HG03469 (cell line): ENCODE data around the gene CEP85L.
A peak's percentile ranks its signal among the peaks of the same experiment; 100 is the strongest.

Experiments used
- ATAC-seq: cut with Tn5 transposase; IDR thresholded peaks from one replicate; pipeline ENCODE4 v1.9.1; 2021; ENCODE audit warnings: mild to moderate bottlenecking, moderate library complexity, moderate number of reproducible peaks; ENCODE audit not compliant: unreplicated experiment

The CEP85L gene

GRCh38 chr6:118580585-118581419 is 70.6 kb downstream of the CEP85L start:
- ATAC-seq: peak; percentile 58

- ATAC-seq: no peak
Observed at GRCh38 chr6:118579786-118580185, 71.6 kb downstream of the CEP85L start.

GRCh38 chr6:118578617-118579016 is 72.8 kb downstream of the CEP85L start:
- no peak for ATAC-seq

GRCh38 chr6:118577972-118578371 is 73.4 kb downstream of the CEP85L start:
- no peak for ATAC-seq

- no peak for ATAC-seq
Observed at GRCh38 chr6:118574051-118574865, 77.1 kb downstream of the CEP85L start.

GRCh38 chr6:118571121-118571520 is 80.3 kb downstream of the CEP85L start:
- ATAC-seq: no peak

GRCh38 chr6:118569498-118569897 is 81.9 kb downstream of the CEP85L start:
- ATAC-seq: no peak

GRCh38 chr6:118567974-118568373 is 83.4 kb downstream of the CEP85L start:
- no peak for ATAC-seq

- peak; percentile 99 for ATAC-seq
Observed at GRCh38 chr6:118565311-118565960, 86.0 kb downstream of the CEP85L start.

- ATAC-seq: no peak
Observed at GRCh38 chr6:118562959-118563358, 88.4 kb downstream of the CEP85L start.

- ATAC-seq: no peak
Observed at GRCh38 chr6:118562248-118562647, 89.1 kb downstream of the CEP85L start.

- ATAC-seq: peak; percentile 60
Observed at GRCh38 chr6:118559659-118560058, 91.7 kb downstream of the CEP85L start.

- ATAC-seq: no peak
Observed at GRCh38 chr6:118558464-118559217, 92.8 kb downstream of the CEP85L start.

GRCh38 chr6:118554698-118555097 is 96.7 kb downstream of the CEP85L start:
- ATAC-seq: no peak

- ATAC-seq: no peak
Observed at GRCh38 chr6:118553132-118553531, 98.3 kb downstream of the CEP85L start.

GRCh38 chr6:118551063-118552053 is 100.0 kb downstream of the CEP85L start:
- ATAC-seq: peak; percentile 89

- ATAC-seq: no peak
Observed at GRCh38 chr6:118548613-118549012, 102.8 kb downstream of the CEP85L start.

- ATAC-seq: no peak
Observed at GRCh38 chr6:118548136-118548535, 103.3 kb downstream of the CEP85L start, which contains the start of gene PLN. Gene PLN (plus strand): TSS chr6:118548296. CDS start chr6:118558922, 10,626 bp downstream.

- ATAC-seq: no peak
Observed at GRCh38 chr6:118546880-118547218, 104.5 kb downstream of the CEP85L start.
